SIG-M5 (cell line): ENCODE results near the gene CALB2.

ENCODE experiments used
- DNase-seq: peaks from one replicate; lab custom pipeline; 2025; lab: John Stamatoyannopoulos, UW

The CALB2 gene

GRCh38 chr16:71389330-71389729, 30.8 kb downstream of the CALB2 start:
- DNase-seq: no peak

GRCh38 chr16:71396594-71396993, 38.1 kb downstream of the CALB2 start:
- no peak for DNase-seq

- DNase-seq: no peak
Measured at GRCh38 chr16:71399801-71400563, 41.5 kb downstream of the CALB2 start.

- no peak for DNase-seq
Measured at GRCh38 chr16:71402007-71402406, 43.5 kb downstream of the CALB2 start.

GRCh38 chr16:71402674-71403073, 44.2 kb downstream of the CALB2 start:
- no peak for DNase-seq

GRCh38 chr16:71404364-71404763, 45.8 kb downstream of the CALB2 start:
- DNase-seq: no peak

- no peak for DNase-seq
Measured at GRCh38 chr16:71406316-71406715, 47.8 kb downstream of the CALB2 start.

GRCh38 chr16:71406724-71407123, 48.2 kb downstream of the CALB2 start:
- DNase-seq: no peak

GRCh38 chr16:71407731-71408130, 49.2 kb downstream of the CALB2 start:
- no peak for DNase-seq

GRCh38 chr16:71408536-71408935, 50.0 kb downstream of the CALB2 start:
- no peak for DNase-seq

- DNase-seq: no peak
Measured at GRCh38 chr16:71409011-71409775, 50.7 kb downstream of the CALB2 start.

- DNase-seq: no peak
Measured at GRCh38 chr16:71410146-71410545, 51.6 kb downstream of the CALB2 start.

GRCh38 chr16:71412270-71413160, 54.0 kb downstream of the CALB2 start:
- DNase-seq: no peak

GRCh38 chr16:71413341-71413740, 54.8 kb downstream of the CALB2 start:
- DNase-seq: no peak

- DNase-seq: no peak
Measured at GRCh38 chr16:71414038-71414437, 55.5 kb downstream of the CALB2 start.

GRCh38 chr16:71421911-71422310, 63.4 kb downstream of the CALB2 start:
- no peak for DNase-seq

- DNase-seq: no peak
Measured at GRCh38 chr16:71423016-71423415, 64.5 kb downstream of the CALB2 start.

GRCh38 chr16:71423865-71424264, 65.3 kb downstream of the CALB2 start:
- DNase-seq: no peak

- DNase-seq: no peak
Measured at GRCh38 chr16:71424626-71425025, 66.1 kb downstream of the CALB2 start.

- DNase-seq: no peak
Measured at GRCh38 chr16:71425746-71426068, 67.2 kb downstream of the CALB2 start.

- no peak for DNase-seq
Measured at GRCh38 chr16:71426069-71426879, 67.8 kb downstream of the CALB2 start.
